GM19438 (cell line): ENCODE data around the gene UBAC1.
"Not testable (repeated sequence)": the region's sequence is repeated elsewhere in the genome, so short reads cannot be mapped to it uniquely, and the experiment has no call there.

Experiments
- ATAC-seq: cut with Tn5 transposase; IDR thresholded peaks from one replicate; pipeline ENCODE4 v1.9.1; 2021; ENCODE audit warnings: low read depth; ENCODE audit not compliant: unreplicated experiment

The UBAC1 gene

GRCh38 chr9:135943604-135944003 is 17.6 kb downstream of the UBAC1 start:
- ATAC-seq, result not testable (repeated sequence)

GRCh38 chr9:135941288-135941995 is 19.7 kb downstream of the UBAC1 start:
- ATAC-seq, result no peak

GRCh38 chr9:135939351-135940265 is 21.6 kb downstream of the UBAC1 start:
- ATAC-seq, result no peak

- no peak for ATAC-seq
These were observed 23.4 kb downstream of the UBAC1 start for GRCh38 chr9:135937521-135938489.

- ATAC-seq, result no peak
These were observed 28.1 kb downstream of the UBAC1 start for GRCh38 chr9:135933114-135933513.

- no peak for ATAC-seq
These were observed 28.5 kb downstream of the UBAC1 start for GRCh38 chr9:135932656-135933055.

- ATAC-seq, result no peak
These were observed 29.8 kb downstream of the UBAC1 start for GRCh38 chr9:135931349-135931820.

- ATAC-seq, result no peak
These were observed 30.5 kb downstream of the UBAC1 start for GRCh38 chr9:135930446-135931345.

GRCh38 chr9:135929656-135930445 is 31.3 kb downstream of the UBAC1 start:
- no peak for ATAC-seq

- no peak for ATAC-seq
These were observed 32.2 kb downstream of the UBAC1 start for GRCh38 chr9:135928731-135929655.

GRCh38 chr9:135928074-135928730 is 33.0 kb downstream of the UBAC1 start:
- no peak for ATAC-seq

GRCh38 chr9:135927195-135928013 is 33.8 kb downstream of the UBAC1 start:
- no peak for ATAC-seq

- no peak for ATAC-seq
These were observed 34.6 kb downstream of the UBAC1 start for GRCh38 chr9:135926402-135927194.

GRCh38 chr9:135925496-135926133 is 35.6 kb downstream of the UBAC1 start:
- ATAC-seq, result no peak
